GM19193 (cell line): Measurements from ENCODE around the gene KIF16B.
A peak's percentile ranks its signal among the peaks of the same experiment; 100 is the strongest.

Experiments used
- POLR2A ChIP-seq: IDR thresholded peaks from 4 replicates; pipeline ENCODE4 v1.6.1; 2011; ENCODE audit not compliant: insufficient read depth, insufficient read length; ENCODE audit errors: extremely low read depth

Gene KIF16B

DNA sequence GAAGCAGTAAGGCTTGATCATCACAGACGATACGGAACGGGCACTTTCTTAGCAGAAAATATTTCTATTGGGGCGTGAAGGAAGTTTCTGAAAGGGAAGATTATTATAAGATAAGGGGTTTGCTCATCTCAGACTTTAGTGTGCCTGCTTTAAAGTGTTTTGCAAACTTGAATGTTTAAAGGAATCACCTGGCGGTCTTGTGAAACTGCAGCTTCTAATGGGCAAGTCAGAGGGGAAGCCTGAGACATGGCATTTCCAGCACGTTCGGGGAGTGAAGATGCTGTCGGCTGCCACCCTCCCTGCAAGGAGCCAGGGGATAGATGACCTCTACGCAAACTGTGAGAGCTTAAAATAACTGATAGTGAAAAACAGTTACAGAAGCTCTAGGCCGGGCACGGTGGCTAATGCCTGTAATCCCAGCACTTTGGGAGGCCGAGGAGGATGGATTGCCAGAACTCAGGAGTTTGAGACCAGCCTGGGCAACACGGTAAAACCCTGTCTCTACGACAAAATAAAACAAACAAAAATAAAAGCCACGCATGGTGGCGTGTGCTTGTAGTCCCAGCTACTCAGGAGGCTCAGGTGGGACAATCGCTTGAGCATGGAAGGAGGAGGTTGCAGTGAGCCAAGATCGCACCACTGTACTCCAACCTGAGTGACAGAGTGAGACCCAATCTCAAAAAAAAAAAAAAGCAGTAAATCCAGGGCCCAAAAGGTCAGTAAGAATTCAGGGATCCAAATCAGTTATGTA, 2.3 kb upstream of the KIF16B start:
- no peak for TF ChIP-seq POLR2A

DNA sequence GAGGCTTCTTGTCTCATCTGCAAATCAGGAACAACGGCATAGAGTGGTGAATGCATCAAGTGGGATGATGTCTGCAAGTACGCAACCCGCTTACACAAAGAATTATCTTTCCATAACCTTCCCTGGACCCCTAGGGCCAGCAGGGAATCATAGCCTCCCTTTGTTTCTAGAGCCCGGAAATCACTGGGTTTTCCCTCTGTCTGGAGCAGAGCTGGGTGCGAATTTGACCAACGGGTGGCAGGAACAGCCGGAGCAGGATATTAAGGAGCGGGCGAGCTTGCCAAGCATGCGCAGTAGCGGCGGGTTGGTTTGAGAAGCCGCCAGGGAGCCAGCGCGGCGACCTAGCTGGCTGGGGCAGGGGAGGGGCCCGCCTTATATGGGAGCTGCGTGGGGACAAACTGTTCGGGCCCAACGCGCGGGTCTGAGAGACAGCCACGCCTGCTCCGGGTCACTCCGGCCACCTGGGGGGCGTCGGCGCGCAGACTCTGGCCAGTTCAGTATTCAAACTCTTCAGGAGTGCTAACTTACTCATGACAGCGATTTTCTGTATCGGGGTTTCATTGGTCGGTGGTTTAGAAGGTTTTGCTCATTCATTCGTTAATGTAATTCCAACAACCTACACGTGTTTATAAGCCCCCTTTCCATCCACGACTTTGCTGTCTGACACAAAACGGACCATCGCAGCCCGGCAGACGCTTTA, 1.6 kb upstream of the KIF16B start:
- TF ChIP-seq POLR2A = peak; percentile 21

DNA sequence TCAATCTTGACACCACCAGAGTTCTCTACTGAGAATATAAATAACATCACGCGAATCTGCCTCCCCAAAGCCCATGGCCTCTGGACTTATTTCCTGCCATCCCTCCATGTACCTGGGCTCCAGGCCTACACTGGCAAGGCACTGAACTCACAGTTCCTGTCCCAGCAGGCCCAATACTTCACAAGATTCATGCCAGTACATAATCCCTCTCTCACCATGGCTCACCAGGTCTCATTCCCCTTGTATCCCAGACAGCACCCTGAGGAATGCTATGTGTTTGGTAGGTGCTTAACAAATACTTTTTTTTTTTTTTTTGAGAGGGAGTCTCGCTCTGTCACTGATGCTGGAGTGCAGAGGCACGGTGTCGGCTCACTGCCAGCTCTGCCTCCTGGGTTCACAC, 1.9 kb downstream of the KIF16B start:
- TF ChIP-seq POLR2A = no peak

DNA sequence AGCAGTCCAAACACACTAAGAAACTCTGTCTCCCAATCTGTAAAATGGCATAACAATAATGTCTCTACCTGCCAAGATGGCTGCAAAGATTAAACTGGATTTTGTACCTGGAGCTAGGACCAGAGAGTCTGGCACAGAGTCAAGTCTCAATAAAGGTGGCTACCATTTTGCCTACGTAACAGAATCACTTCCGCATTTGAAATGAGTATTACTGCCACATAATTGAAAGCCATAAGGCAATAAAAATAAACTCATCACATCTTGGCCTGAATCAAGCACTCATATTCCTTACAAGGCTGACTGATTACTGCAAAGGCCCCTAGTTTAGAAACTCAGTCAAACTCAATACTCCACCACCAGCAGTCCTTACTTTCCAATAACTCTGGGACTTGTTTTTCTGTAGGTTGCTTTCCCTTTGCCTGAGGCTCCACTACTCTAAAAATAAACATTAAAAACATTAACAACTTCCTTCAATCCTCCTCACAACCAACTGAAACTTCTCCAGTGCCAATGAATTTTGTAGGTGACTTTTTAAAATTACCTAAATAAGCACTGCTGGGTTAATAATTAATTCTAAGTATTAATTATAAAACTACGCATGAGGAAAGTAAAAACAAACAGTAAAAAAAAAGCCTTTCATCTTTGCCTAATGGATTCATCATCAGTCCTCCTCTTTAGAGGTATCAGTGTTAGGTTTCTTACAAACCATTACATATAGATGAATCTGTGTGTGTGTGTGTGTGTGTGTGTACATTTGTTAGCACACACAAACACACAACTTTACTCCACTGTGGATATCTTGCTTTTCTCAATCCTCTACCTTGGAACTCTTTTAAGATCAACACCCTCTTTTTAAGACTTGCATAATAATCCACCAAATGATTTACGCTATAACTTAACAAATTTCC, 3.7 kb downstream of the KIF16B start:
- TF ChIP-seq POLR2A = no peak

DNA sequence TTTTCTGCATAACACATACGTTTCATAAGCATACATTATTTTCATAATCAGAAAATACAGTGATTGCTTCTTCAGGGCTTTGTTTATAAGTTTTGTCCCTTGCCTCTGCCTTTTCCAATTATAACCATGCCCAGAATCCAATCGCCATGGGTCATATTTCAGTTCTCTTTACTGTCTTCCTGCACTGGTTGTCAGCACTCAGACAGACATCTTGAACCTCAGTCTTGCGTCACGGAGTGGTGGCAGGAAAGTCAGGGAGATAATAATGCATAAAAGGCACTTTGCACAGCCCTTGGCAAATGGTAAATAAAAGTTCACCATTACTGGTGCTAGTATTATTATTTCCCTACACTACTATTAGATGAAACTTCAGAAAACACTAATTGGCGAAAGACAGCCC, 7.2 kb downstream of the KIF16B start:
- TF ChIP-seq POLR2A = no peak

DNA sequence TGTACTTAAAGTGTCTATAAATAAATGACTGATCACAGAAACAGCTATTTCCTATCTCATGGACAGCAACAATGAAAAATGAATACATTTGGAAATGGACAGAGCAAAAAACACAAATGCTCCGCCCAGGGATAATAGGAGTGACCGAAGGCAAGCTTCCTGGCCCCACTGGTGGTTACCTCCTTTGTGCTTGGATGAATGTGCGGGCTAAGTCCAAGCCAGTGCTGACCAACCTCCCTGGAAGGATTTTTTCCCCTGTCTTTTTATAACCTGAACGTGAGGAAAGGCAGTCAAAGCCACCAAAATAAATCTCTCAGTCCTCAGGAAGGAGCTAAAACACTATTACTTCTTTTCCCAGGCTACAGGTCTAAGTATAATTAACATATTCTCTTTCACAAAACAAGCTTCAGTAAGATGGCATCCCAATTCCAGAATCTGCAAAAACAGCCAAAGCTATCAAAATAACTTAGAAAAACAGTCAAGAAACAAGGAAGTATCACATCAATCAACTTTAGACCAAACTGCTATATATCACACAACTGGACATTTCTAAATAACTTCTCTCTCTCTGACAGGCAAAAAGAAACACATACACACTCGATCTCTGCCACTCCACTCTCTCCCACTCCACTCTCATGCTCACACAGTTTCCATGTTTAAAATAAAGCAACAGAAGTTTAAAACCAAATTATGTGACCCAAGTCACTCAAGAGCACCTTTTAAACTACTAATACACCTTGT, 10.0 kb downstream of the KIF16B start:
- TF ChIP-seq POLR2A = no peak

DNA sequence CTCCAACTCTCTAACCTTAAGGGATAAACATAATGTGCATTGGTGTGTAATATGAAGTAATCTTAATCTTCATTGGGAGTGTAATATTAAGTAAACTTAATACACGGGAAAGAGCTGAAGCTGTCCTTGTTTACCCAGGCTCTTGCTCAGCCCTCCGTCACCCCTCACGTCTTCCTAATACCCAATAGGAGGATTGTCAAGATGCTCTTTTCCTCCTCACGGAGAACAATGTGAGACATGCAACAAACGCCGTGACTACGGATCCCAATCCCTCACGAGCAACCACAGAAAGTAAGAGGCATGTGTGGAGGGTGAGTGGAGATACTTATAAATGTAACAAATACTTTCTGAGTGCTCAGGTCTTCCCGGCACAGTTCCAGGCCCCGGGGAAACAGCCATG, 11.0 kb downstream of the KIF16B start:
- no peak for TF ChIP-seq POLR2A

DNA sequence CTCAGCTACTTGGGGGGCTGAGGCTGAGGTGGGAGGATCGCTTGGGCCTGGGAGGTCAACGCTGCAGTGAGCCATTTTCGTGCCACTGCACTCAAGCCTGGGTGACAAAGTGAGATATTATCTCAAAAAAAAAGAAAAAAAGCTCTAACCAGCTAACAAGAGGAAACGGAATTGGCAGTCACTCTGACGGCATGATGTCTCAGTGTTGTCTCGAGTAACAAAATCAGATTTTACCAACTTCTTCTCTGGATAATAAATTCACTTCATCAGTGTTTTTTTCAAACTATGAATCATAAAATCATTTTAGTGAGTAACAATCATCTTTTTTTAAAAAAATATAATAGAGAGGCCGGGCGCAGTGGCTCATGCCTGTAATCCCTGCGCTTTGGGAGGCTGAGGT, 12.6 kb downstream of the KIF16B start:
- TF ChIP-seq POLR2A = no peak

DNA sequence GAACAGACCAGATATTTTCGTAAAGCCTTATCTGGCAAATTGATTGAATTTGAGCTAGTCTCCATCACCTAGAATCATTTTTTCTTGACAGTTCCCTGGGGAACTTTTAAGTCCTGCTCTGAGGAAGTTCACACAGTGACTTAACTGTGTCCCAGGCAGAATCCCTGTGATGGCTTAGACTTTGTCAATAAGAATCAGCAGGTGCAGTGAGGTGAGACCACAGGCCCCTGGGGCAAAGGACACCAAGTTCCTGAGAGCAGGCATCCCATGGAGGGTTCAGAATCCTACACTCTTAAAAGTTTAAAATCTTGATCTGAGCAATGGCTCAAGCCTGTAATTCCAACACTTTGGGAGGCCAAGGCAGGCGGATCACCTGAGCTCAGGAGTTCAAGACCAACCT, 13.0 kb downstream of the KIF16B start:
- no peak for TF ChIP-seq POLR2A

DNA sequence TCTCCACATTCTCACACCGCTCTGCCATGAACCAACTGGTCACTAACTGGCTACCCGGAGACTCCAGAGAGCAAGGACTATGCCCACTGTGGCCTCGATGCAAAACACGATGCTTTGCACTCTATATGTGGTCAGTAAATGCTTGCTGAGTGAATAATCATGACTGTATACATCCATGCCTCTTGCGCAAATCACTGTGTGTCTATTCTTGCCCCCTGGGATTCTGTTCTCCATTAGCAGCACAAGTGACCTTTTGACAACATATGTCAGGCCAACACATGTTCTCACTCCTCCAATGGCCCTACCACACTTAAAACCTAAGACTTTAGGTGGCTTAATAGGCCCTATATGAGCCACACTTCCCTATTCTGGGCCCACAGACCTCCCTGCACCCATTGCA, 16.9 kb downstream of the KIF16B start:
- no peak for TF ChIP-seq POLR2A

DNA sequence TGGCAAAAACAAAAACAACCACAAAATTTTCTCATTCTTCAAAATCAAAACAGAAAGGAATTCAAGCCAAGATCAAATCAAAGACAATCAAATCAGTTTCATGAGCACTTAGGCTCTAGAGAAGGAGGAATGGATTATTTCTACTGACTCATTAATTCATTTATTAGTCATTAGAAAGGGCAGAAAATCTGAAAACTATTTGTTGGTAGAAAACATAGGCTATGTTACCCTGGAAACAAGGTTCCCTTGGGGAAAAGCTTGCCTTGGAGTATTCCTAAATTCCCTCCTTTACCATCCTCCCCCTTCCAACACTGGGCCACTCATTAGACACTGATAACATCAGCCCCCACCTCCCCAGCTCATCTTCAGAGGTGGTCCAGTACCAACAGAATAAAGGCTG, 17.5 kb downstream of the KIF16B start:
- TF ChIP-seq POLR2A = no peak

DNA sequence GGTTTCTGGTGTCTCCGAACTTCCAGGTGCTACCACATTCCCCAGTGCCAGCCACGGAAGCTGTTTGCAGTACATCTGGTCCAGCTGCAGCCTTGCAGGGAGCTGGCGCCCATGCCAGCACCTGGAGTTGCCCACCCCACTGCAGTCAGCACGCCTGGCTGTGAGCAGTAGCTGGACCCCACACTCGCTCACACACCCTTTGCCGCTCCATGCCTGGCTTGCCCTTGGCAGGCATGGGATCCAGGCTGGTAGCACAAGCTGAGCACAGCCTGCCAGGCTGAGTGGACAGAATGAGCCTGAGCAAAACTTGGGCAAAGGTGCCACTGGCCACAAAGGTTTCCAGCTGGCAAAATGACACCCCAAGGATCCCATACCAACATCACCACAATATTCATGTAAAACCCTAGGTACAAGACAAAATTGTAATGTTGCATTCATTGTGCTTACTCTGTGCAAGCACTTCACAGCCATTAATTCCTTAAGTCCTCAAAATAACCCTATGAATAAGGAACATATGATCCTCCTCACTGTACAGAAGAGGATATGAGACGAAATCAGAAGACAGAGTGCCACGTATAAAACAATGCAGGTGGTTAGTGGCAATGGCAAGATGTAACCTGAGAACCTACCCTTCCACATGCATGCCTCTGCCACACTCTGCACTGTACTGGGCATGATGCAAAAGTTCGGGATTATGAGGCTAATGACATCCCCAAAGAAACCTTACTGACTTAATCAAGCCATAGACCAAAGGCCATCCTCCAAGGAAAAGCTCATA, 18.3 kb downstream of the KIF16B start:
- TF ChIP-seq POLR2A = no peak

DNA sequence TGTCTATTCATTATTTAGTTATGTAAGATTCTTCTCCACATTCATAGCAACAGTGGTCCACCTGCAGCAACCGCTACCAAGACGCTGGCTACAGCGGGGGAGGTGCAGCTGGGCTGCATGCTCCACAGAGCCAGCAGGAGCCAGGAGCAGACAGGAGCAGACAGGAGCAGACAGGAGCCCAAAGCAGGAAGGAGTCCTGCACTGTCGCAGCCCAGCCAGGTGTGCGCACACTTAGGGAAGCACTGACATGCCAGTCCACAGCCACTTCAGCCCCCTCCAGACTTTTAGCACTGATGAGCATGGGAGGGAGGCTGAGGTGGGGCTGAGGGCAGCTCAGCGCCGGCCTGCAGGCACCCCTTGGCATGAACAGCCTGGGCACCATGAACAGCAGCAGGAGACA, 19.6 kb downstream of the KIF16B start:
- TF ChIP-seq POLR2A = no peak

DNA sequence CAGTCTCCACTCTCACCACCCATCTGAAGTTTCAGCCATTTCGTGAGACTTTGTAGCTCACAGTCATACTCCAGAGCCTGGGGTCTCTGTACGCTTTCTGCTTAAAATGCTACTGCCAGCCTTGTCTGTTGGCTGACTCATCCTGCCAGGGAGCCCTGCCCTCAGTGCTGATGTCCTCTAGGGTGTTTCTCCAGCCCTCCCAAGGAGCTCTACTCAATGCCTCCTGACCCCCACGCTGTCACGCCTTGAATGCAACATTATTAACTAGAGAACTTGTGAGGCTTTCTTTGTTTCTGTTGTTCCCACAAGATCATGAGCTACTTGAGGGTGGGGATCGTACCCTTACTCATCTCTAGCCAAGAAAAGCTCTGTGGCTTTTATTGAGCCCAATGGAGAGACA, 20.1 kb downstream of the KIF16B start:
- TF ChIP-seq POLR2A = no peak
